HG02943 (cell line): ENCODE results near the gene CAMK1.

Source experiments
- ATAC-seq: cut with Tn5 transposase; IDR thresholded peaks from one replicate; pipeline ENCODE4 v1.9.1; 2021; ENCODE audit warnings: mild to moderate bottlenecking, low read depth, moderate library complexity; ENCODE audit not compliant: unreplicated experiment

CAMK1 gene

DNA sequence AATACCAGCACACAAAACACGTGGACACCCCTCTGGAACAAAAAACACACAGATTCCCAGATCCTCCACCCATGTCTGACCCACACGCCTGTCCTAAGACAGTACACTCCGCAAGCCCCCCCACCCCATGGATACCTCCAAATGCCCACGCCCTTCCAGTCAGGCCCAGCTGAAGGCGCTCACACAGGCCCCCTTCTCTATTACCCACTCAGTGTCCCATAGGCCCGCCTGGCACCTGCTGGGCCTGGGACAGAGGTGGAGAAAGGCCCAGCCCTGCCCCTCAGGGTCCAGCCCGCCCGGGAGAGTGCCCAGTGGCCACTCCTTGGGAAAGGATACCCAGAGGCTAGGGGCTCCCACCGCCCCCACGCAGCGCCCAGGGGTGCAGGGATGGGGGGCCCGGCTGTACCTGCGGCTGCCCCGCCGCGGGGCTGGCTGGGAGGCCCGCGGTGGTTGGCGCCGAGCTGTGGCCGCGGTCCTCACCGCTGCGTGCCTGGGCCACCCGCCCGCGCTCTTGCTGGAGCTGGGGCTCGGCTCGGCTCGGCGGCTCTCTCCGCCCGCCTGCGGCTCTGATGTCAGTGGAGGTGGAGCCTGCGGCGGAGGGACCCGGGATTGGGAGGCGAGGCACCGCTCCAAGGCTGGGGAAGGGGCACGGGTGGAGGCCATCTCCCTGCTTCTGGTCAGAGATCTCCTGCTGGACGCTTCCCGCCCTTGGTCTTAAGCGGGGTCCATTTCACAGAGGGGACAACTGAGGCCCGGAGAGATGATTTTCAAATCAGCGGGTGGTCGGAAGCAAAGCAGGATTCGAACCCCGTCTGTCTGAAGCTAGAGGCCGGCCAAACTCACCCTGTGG lies at the start of gene CAMK1:
Gene CAMK1, minus strand, starts transcription at position 522 of the 850 bp plus-strand sequence. CDS start 2,198 bp downstream, outside the sequence.
- ATAC-seq: no peak

DNA sequence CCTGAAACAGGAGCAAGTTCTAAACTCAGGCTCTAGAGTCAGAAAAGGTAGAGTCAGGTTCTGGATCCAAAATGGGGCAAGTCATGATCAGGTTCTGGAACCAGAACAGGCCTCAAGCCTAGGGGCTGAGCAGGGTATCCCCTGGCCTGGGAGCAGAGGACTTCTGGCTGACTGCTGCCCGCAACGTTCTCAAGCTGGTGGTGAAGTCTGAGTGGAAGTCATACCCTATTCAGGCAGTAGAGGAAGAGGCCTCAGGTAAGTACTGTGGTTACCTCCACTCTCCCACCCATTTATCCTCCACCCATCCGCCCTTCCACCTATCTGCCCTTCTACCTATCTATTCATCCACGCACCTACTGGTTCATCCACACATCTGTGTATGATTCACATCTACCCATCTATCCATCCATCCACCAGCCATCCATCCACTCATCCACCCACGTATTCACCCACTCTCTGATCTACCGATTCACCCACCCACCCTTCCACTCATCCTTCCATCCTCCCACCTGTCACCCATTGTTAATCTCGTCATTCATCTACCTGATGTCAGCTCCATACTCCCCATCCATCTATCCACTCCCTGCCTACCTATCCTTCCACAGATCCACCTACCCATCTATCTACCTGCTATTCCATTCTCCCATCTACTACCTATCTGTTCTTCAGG lies 49.1 kb upstream of the CAMK1 start:
- no peak for ATAC-seq

DNA sequence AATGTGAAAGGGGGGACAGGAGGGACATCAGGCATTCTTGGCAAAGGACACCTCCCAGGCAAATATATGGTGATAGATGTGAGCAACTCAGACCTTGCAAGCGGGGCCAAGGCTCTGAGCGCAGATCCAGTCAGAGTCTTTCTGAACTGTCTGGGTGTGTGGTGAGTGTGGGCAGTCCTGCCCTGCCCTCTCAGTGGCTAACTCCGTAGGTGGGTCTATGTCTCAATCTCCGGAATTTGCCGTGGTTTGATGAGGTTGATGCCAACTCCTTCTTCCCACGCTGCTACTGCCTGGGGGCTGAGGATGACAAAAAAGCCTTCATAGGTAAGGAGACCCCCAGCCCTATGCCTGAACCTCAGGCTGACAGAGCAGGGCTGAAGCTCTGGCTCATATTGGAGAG lies 47.7 kb upstream of the CAMK1 start:
- ATAC-seq: no peak

DNA sequence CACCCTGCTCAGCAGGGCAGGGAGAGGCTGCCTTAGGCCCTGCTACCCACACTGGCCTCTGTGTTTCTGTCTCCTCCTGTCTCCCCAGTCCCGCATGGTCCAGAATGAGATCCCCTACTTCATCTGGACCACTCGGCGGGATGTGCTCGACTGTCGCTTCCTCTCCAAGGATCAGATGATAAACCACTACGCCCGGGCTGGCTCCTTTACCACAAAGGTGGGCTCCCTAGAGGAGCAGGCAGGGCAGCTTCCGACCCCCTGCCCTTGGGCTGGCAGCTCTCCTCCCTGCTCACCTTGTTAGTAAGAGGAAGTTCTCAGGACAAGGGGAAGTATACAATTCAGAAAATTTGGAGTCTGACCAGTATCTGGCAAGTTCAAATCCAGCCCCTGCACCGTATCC lies 46.2 kb upstream of the CAMK1 start:
- ATAC-seq: no peak

DNA sequence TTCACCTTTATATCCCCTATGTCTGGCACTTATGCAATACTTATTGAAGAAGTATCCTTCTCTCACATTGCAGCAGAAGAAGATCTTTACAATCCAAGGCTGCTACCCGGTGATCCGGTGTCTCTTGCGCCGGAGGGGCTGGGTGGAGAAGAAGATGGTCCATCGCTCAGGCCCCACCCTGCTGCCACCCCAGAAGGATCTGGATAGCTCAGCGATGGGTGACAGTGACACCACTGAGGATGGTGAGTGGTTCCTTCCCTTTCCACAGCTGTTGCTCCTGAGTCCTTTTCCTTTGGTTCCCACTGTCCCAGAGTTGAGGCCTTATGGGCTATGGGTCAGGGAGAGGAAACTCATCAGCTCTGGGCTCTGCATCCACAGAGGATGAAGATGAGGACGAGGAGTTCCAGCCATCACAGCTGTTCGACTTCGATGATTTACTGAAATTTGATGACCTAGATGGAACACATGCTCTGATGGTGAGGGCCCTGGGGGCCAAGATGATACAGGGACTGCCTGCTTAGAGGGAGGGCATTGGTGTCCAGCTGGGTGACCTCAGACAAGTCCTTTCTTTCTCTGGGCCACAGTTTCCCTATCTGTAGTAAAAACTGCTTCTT lies 43.2 kb upstream of the CAMK1 start:
- no peak for ATAC-seq

DNA sequence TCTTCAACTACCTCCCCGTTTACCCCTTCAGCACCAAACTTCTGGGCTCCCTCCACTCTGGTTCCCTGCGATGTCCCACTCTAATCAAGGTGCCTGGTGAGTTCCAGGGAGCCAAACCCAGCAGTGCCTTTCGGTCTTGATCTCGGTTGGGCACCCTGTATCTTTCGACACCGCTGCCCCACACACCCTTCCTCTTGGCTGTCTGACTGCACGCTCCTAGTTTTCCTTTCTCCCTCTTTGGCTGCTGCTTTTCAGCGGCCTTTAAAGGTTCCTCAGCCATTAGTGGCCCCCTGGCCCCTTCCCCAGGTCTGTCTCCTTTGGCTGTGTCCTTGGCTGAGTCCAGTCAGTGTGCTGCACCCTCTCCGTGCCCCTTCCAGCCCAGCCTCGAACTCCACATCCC lies 41.1 kb upstream of the CAMK1 start:
- ATAC-seq: no peak

DNA sequence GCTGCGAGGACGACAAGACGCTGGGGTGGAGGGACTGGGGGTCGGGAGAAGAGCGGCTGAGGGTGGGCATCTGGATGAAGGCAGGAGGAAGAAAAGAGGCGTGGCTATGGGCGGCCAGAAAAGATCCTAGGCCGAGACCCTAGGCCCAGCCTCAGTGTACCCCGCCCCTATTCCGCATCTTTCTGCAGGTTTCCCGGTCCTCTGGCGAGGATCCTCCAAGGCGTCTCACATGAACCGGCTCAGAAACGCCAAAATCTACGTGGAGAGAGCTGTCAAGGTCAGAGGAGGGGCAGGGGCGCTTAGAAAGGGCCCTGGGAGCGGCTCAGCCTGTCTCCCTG lies 40.7 kb upstream of the CAMK1 start:
- no peak for ATAC-seq

DNA sequence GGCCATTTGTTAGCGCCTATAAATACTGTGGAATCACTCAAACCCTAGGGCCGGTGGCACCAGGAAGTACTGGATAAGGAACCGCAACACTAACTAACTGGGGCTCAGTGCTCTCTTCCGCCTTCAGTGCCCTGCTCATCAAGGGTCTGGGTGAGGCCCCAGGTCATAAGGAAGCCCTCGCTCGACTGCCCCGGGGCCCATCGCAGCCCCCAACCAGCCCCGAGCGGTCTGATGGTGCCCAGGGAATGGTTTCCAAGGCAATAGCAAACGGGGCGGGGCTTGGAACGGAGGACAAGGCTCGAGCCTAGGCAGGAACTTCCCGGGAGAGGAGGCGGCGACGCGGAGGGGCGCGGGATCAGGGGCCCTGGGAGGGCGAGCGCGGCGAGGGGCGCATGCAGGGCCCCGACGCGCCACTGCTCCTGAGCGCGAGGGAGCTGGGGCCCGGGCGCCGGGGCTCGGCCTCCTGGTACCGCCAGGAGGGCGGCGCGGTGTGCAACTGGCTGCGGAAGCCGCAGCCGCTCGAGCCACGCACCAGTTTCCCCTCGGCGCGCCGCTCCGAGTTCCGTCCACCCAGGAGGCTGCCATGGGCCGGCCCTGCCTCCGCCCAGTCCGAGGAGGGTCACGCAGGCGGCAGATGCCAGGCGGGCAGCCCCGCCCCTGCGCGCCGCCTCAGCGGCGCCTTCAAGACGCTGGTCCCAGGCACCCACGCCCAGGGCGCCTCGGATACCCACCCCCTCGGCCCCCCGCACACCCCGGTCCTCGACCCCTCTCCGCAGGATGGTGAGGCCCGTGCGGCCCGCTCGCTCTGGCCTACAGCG lies 40.1 kb upstream of the CAMK1 start, which contains the start of gene TTLL3:
Gene TTLL3, plus strand, starts transcription at position 648 of the 818 bp plus-strand sequence. CDS start 400 bp downstream, outside the sequence.
- ATAC-seq: no peak

DNA sequence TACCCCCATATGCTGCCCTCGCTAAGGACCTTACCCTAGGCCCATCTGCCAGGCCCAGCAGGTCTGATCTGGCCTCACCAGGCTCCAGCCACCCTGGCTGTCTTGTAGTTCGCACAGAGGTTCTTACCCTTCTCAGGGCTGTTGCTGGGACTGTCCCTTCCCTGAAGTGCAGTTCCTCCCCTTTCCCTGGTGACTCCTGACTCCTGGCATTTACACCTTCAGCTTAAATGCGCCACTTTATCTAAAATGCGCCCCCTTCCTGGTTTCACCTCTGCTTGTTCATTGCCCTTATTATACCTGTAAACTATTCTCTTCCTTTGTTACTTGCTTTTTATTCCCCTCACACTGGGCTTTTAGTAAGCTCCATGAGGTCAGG lies 39.5 kb upstream of the CAMK1 start:
- no peak for ATAC-seq

DNA sequence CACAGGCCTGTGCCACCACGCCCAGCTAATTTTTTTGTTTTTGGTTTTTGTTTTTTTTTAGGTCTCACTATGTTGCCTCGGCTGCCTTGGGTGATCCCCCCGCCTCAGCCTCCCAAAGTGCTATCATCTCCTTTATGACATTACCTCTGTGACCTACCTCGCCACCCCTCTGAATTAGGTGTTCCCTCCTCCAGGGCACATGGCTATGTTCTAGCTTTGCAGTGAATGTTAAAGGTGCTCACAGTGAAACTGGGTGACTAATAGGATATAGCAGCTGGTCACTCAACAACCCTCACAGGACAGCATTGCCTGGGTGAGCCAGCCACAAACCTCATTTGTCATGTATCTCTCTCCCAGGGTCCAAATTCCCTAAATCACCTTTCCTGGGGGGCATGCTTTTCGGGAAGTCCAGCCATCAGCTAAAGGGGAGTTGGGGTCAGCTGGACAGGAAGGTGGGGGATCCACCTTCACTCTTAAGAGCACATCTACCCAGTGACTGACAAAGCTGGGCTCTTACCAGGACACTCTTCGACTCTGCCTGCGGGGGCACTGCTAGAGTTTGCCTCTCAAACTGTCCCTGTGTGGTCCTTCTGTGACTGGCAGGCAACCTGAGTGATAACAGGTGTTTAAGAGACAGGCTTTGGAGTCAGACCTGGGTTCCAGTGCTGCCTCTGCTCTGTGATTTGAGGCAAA lies 38.7 kb upstream of the CAMK1 start:
- no peak for ATAC-seq

DNA sequence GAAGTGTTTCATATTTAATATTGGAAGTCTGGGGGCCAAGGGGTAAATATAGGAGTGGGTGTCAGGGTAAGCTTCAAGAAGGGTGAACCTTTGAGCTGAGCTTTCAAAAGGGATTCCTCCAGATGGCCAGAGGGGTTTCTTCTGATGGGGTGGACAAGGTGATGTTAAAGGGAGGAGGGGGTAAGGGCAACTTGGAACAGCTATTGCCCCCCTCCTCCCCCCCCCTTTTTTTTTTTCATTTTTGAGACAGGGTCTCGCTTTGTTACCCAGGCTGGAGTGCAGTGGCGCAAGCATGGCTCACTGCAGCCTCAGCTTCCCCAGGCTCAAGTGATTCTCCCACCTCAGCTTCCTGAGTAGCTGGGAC lies 38.2 kb upstream of the CAMK1 start:
- ATAC-seq: no peak

DNA sequence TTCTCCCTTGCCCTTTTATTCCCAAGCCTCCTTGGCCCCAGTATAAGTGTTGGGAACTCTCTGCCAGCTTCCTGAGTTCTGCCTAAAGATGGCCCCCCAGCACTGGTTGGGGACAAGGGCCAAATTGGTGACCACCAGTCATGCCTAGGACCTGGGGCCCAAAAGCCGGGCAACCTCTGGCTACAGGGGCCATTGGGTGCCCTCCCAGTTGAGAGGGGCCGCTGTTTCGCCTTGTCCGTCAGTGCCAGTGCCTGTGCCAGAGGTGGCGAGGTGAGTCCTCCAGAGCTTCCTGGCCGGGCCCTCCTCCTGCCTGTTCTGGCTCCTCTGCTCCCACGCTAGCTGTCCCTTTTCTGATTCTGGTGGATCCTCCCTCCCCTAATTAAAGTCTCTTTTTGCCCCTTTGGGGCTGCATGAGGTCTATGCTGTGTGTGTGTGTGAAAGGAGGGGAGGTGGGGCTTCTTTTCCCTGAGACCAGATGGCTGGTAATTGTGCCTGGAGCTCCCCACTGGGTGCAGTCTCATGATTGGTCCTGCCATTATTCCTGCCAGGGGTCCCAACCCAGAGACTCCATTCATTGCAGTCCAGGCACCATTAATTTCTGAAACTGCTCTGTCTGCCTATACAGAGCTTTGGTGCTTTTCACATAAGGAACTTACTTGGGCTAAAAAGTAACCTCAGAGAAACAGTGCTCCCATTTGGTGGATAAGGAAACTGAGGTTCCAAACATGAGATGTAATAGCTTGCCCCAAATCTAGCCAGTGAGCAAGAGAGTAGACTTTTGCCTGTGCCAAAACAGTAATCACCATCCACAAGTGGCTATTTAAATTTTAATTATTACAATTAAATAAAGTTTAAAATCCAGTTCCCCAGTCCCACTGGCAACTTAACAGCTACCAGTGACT lies 37.2 kb upstream of the CAMK1 start:
- ATAC-seq: no peak

DNA sequence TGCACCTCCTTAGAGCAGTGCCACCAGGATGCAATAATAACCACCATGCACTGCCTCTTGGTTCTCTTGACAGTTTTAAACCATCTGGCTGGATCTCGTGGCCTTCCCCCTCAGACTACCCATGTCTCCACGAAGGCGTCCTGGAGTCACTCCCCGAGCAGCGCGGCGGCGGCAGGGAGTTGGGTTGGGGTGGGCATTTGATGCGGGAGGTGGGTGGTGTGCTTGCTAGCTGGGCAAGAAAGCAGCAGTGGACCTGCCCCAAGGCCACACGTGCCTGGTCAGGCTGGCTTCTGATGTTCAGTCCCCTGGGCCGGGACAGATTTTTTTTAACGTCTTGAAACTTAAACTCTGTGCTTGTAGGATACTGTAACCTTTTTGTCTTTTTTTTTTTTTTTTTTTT lies 36.4 kb upstream of the CAMK1 start:
- no peak for ATAC-seq

DNA sequence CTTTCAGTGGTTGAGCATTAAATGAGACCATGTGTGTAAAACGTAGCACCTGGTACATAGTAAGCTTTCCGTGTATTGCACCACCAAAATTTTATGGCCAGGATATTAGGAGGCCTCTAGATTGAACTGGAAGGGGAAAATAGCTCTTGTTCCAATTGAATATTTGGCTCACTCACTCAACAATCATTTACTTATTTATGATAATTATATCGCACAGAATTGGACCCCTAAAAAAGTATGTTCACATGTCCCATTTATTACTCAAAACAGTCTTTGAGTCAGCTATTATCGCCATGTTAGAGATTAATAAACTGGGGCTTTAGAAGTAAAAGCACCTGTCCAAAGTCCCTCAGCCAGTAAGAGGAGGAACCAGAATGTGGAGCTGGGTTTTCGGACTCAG lies 35.2 kb upstream of the CAMK1 start:
- ATAC-seq: no peak

DNA sequence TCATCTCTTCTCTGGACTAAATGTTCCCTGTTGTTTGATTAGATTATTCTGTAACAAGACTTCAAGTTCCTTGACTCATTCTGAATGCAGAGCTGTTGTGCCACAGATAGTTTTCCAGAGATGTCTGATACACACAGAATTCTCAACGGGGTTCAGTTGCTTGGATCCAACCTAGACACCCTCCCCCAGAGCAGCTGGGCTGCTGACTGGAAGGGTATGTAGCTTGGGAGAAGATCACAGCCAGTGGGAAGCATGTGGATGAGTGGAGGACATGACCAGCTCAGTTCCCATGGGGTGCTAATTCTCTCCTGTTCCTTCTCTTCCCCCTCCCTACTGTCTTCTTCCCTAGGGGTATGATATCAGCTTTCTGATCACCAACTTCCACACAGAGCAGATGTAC lies 33.7 kb upstream of the CAMK1 start:
- ATAC-seq: no peak

DNA sequence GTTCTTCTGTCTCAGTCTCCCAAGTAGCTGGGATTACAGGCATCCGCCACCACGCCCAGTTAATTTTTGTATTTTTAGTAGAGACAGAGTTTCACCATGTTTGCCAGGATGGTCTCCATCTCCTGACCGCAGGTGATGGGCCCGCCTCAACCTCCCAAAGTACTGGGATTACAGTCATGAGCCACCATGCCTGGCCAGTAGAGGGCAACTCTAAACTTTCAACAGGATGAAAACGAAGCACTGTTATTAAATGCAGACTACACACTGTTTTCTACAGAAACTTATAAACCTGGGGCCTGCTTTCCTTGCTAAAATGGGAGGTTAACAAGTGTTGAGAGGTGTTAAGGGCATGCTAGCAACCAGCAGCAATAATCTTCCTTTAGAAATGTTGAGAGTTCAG lies 30.8 kb upstream of the CAMK1 start:
- ATAC-seq: no peak

DNA sequence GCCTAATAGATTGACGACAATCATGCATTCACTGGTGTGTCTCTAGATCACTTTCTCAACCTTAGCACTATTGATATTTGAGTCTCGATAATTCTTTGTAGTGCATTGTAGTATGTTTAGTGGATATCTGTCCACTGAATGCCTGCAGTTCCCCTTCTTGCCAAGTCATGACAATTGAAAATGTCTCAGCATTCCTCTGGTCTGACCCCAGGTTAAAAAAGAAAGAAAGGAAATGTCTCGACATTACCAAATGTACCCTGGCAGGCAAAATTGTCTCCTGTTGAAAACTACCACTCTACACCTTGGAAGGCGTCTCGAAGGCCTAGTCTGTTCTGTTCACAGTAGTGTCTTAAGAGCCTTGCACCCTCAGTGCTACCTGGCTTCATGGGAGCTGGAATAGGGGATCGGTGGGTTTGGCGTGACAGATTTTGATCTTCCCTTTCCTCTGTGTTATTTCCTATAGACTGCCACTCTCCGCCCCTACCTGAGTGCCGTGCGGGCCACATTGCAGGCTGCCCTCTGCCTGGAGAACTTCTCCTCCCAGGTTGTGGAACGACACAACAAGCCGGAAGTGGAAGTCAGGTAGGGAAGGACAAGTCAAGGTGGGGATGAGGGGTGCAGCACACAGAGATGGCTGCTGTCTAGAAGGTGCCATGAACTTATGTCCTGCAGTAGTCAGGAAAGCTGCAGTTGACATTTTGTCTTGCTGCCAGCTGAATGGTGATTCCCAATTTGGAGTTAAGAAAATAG lies 27.6 kb upstream of the CAMK1 start:
- ATAC-seq: no peak

DNA sequence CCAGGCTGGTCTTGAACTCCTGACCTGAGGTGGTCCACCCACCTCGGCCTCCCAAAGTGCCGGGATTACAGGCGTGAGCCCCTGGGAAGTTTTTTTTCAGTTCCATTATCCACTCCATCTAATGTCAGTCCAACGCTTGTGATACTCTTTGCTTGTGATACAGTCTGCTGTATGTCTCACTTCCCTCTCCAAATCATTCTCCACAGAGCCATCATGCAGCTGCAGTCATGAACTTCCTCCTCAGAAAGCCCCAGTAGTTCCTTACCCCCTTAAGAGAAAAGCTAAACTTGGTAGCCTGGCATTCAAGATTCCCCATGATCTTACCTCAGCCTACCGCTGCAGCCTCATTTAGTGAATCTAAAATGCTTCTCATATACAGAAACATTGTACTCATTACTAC lies 25.5 kb upstream of the CAMK1 start:
- no peak for ATAC-seq

DNA sequence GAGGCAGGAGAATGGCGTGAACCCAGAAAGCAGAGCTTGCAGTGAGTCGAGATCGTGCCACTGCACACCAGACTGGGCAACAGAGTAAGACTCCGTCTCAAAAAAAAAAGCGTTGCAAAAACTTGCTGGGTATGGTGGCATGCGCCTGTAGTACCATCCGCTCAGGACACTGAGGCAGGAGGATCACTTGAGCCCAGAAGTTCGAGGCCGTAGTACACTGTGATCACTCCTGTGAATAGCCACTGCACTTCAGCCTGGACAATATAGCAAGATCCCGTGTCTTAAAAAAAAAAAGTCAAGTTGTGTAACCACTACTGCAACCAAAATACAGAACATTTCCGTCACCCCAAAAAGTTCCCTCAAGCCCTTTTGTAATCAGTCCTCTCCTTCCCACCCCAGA lies 24.7 kb upstream of the CAMK1 start:
- no peak for ATAC-seq
